ENCODE measurements around the gene LYSMD4. TPM values are rescaled to one million over a fixed set of nuclear protein-coding genes. Genes with fewer than 3 reads are reported as not detected.
"Not testable (repeated sequence)": the region's sequence is repeated elsewhere in the genome, so short reads cannot be mapped to it uniquely, and the experiment has no call there.

Gene LYSMD4
- total RNA-seq: 10 to 100 TPM; 11.6 to 12.6 TPM

DNA sequence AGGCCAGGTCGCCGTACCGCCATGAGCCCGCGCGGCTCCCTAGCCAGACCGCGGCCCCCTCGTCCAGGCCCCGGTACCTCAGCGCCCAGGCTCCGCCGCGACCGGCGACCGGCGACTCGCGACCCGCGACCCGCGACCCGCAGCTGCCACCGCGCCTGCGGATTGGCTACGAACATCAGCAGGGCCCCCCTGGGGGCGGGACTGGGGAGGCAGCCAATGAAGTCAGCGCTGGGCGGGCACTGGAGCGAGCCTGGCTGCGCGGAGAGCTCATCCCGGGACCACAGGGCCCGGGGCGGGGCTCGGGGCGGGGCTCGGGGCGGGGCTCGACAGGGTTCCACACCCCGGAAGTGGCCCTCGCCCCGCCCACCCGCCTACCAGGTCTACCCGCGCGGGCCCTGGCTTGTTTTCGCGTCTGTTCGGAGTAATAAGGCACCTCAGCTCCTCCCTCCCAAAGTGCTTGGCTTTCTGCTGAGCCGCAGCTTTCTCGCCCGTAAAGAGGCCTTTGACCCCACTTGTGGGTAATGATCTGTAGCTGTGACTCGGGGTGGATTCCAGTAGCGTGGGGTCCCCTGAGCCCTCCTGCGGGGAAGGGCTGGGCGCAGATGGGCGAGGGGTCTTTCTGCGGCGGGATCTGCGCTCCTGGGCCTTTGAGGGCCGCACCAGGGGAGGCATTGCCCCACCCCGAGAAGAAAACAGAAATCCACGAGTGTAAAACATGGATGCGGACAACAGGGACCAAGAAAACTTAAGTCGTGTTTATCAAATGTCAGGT lies at the start of gene LYSMD4:
Gene LYSMD4, minus strand, starts transcription at position 170 of the 772 bp plus-strand sequence. CDS start 1,438 bp downstream, outside the sequence.
- peak within 1 kb of the TSS; percentile 95 for H3K27ac Mint-ChIP-seq
- DNase-seq (peak; percentile 96), ATAC-seq (ENCODE audit: low read depth) (peak; percentile 100)
- no peaks in the 10 kb centered on the region for H3K9me3 Mint-ChIP-seq
- peak within 1 kb of the TSS; percentile 86 for H3K4me3 Mint-ChIP-seq
- peaks cover 20% of the 10 kb centered on the region for H3K4me1 Mint-ChIP-seq
- H3K27me3 Mint-ChIP-seq: no peaks in the 10 kb centered on the region
- H3K36me3 Mint-ChIP-seq: peaks cover 5% of the 10 kb centered on the region
- POLR2A ChIA-PET: interaction anchor here (0.6 to 2.4 kb wide), 14 partner anchors 10 to 1176 kb away, joined by 3 to 16 read pairs (median 4); partner anchors contain the start of gene LRRC28

- POLR2A ChIA-PET; H3K9me3 Mint-ChIP-seq; H3K36me3 Mint-ChIP-seq; H3K4me1 Mint-ChIP-seq; DNase-seq; ATAC-seq (ENCODE audit: low read depth); H3K27ac Mint-ChIP-seq; H3K4me3 Mint-ChIP-seq; H3K27me3 Mint-ChIP-seq: not testable (repeated sequence)
These were observed 48.8 kb upstream of the LYSMD4 start for GRCh38 chr15:99782029-99782428.

DNA sequence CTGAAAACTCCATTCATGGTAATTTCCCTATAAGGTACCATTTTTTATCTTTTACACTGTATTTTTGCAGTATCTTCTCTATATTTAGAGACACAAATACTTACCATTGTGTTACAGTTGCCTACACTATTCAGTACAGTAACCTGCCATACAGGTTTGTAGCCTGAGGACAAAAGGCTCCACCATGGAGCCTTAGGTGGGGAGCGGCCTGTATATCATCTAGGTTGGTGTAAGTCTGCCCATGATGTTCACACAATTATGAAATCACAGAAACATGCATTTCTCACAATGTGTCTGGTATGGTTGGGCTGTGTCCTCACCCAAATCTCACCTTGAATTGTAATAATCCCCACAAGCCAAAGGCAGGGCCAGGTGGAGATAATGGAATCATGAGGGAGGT lies 43.9 kb upstream of the LYSMD4 start:
- Mint-ChIP-seq H3K36me3 (no peaks in the 10 kb centered on the region), H3K9me3 (peaks cover 2% of the 10 kb centered on the region), H3K27me3 (peaks cover 4% of the 10 kb centered on the region), H3K4me3 (no peak overlapping the region), H3K4me1 (no peaks in the 10 kb centered on the region), H3K27ac (no peak overlapping the region)
- ATAC-seq (ENCODE audit: low read depth) (no peak), DNase-seq (no peak)
- POLR2A ChIA-PET: no interaction called here

GRCh38 chr15:99764522-99764921 lies 31.3 kb upstream of the LYSMD4 start:
- Mint-ChIP-seq H3K27me3 (peaks cover 14% of the 10 kb centered on the region), H3K4me1 (no peaks in the 10 kb centered on the region), H3K36me3 (no peaks in the 10 kb centered on the region), H3K27ac (no peak overlapping the region), H3K9me3 (no peaks in the 10 kb centered on the region), H3K4me3 (no peak overlapping the region)
- no peak for ATAC-seq (ENCODE audit: low read depth)
- DNase-seq: no peak
- POLR2A ChIA-PET: no interaction called here

DNA sequence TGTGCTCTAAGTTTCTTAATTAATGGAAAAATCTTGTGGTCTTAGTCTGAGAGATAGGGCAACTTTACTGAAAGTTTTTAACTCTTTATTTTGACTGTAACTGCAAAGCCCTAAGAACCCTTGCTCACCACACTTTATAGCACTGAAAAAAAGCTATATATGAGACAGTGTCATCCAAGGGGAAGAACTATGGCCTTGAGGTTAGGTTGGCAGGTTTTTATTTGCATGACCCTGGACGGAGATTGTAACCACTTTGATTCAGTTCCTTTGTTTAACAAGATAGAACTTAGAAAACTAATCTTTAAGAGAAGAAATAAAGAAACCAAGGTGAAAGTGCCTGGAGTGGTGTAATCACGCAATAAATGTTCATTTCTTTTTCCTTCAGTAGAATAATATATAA lies 30.6 kb upstream of the LYSMD4 start:
- Mint-ChIP-seq H3K36me3 (no peaks in the 10 kb centered on the region), H3K4me3 (no peak overlapping the region), H3K9me3 (no peaks in the 10 kb centered on the region), H3K27me3 (peaks cover 16% of the 10 kb centered on the region), H3K27ac (no peak overlapping the region), H3K4me1 (no peaks in the 10 kb centered on the region)
- DNase-seq: no peak
- POLR2A ChIA-PET: no interaction called here
- no peak for ATAC-seq (ENCODE audit: low read depth)

GRCh38 chr15:99762288-99762687 lies 29.1 kb upstream of the LYSMD4 start:
- Mint-ChIP-seq H3K4me1 (no peaks in the 10 kb centered on the region), H3K9me3 (no peaks in the 10 kb centered on the region), H3K27me3 (peaks cover 16% of the 10 kb centered on the region), H3K27ac (no peak overlapping the region), H3K36me3 (no peaks in the 10 kb centered on the region), H3K4me3 (no peak overlapping the region)
- ATAC-seq (ENCODE audit: low read depth) (no peak), DNase-seq (no peak)
- POLR2A ChIA-PET: no interaction called here

GRCh38 chr15:99755692-99756409 lies 22.6 kb upstream of the LYSMD4 start:
- peaks cover 6% of the 10 kb centered on the region for H3K4me1 Mint-ChIP-seq
- no peak overlapping the region for H3K27ac Mint-ChIP-seq
- POLR2A ChIA-PET: no interaction called here
- H3K27me3 Mint-ChIP-seq: peaks cover 8% of the 10 kb centered on the region
- no peaks in the 10 kb centered on the region for H3K9me3 Mint-ChIP-seq
- ATAC-seq (ENCODE audit: low read depth): peak; percentile 89
- peak; percentile 46 for DNase-seq
- H3K4me3 Mint-ChIP-seq: no peak overlapping the region
- H3K36me3 Mint-ChIP-seq: no peaks in the 10 kb centered on the region

DNA sequence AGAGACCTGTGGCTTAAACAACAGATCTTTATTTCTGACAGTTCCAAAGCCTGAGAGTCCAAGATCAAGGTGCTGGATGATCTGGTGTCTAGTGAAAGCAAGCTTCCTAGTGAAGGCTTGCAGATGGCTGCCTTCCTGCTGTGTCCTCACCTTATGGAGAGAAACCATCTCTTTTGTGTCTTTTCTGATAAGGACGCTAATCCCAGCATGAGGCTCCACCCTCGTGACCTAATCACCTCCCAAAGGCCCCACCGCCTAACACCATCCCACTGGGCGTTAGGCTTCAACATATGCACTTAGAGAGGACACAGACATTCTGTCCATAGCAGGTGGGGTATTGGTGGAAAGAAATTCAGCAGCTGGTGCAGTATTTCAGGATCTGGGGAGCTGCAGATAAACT lies 19.8 kb upstream of the LYSMD4 start:
- POLR2A ChIA-PET: no interaction called here
- H3K36me3 Mint-ChIP-seq: no peaks in the 10 kb centered on the region
- peaks cover 2% of the 10 kb centered on the region for H3K27me3 Mint-ChIP-seq
- no peak overlapping the region for H3K4me3 Mint-ChIP-seq
- no peak overlapping the region for H3K27ac Mint-ChIP-seq
- H3K4me1 Mint-ChIP-seq: peaks cover 6% of the 10 kb centered on the region
- ATAC-seq (ENCODE audit: low read depth): no peak
- H3K9me3 Mint-ChIP-seq: no peaks in the 10 kb centered on the region
- no peak for DNase-seq

DNA sequence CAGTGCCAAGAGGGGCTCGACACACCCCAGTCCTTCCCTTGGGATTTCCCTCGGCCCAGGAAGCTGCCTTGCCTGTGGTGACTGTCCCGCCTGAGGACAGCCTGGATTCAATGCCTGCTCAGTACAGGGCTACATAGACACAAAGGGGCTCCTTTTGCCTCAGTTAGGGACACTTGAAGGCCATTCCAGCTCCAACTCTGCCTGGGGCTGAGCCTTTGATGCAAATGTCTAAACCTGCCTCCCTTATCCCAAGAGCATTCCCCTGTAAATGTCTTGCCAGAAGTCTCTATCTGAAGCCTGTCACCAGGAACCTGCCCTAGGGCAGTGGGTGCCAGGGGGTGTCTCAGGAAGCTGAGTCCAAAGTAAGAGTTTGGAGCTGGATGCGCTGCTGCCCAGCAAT lies 19.3 kb upstream of the LYSMD4 start:
- POLR2A ChIA-PET: no interaction called here
- Mint-ChIP-seq H3K27me3 (peaks cover 2% of the 10 kb centered on the region), H3K27ac (no peak overlapping the region), H3K9me3 (no peaks in the 10 kb centered on the region), H3K4me1 (peaks cover 6% of the 10 kb centered on the region), H3K36me3 (no peaks in the 10 kb centered on the region), H3K4me3 (no peak overlapping the region)
- no peak for ATAC-seq (ENCODE audit: low read depth)
- no peak for DNase-seq

DNA sequence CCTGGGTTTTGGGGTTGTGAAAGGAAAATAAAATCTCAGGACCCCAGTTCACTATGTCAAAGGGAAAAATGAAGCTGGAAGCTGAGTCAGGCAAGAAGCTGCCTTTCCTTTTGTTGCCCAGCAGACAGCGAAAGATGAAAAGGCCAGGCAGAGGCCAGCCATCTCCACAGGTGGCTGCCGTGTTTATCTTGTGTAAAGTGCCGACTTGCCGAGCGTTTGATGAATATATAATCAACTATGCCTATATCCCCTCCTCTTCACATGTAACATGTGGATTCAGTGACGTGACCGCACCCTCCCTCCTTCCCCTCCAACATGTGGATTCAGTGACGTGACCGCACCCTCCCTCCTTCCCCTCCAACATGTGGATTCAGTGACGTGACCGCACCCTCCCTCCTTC lies 17.1 kb upstream of the LYSMD4 start:
- H3K36me3 Mint-ChIP-seq; H3K27me3 Mint-ChIP-seq; H3K9me3 Mint-ChIP-seq; H3K27ac Mint-ChIP-seq; H3K4me3 Mint-ChIP-seq; POLR2A ChIA-PET; ATAC-seq (ENCODE audit: low read depth); H3K4me1 Mint-ChIP-seq; DNase-seq: not testable (repeated sequence)

- Mint-ChIP-seq H3K4me3 (no peak overlapping the region), H3K4me1 (no peaks in the 10 kb centered on the region), H3K9me3 (no peaks in the 10 kb centered on the region), H3K27me3 (peaks cover 4% of the 10 kb centered on the region), H3K36me3 (no peaks in the 10 kb centered on the region), H3K27ac (no peak overlapping the region)
- ATAC-seq (ENCODE audit: low read depth): no peak
- POLR2A ChIA-PET: no interaction called here
- DNase-seq: no peak
These were observed 16.1 kb upstream of the LYSMD4 start for GRCh38 chr15:99749386-99749785.

GRCh38 chr15:99745370-99746086 lies 12.3 kb upstream of the LYSMD4 start:
- Mint-ChIP-seq H3K27me3 (peaks cover 4% of the 10 kb centered on the region), H3K4me1 (peaks cover 5% of the 10 kb centered on the region), H3K36me3 (no peaks in the 10 kb centered on the region), H3K9me3 (no peaks in the 10 kb centered on the region), H3K4me3 (no peak overlapping the region), H3K27ac (no peak overlapping the region)
- DNase-seq (no peak), ATAC-seq (ENCODE audit: low read depth) (no peak)
- POLR2A ChIA-PET: no interaction called here

GRCh38 chr15:99744142-99744541 lies 10.9 kb upstream of the LYSMD4 start:
- no peaks in the 10 kb centered on the region for H3K36me3 Mint-ChIP-seq
- H3K9me3 Mint-ChIP-seq: no peaks in the 10 kb centered on the region
- peaks cover 5% of the 10 kb centered on the region for H3K4me1 Mint-ChIP-seq
- no peak overlapping the region for H3K27ac Mint-ChIP-seq
- POLR2A ChIA-PET: no interaction called here
- DNase-seq (no peak), ATAC-seq (ENCODE audit: low read depth) (no peak)
- no peak overlapping the region for H3K4me3 Mint-ChIP-seq
- peaks cover 4% of the 10 kb centered on the region for H3K27me3 Mint-ChIP-seq

All from activated naive CD8-positive, alpha-beta T cell treated with anti-CD3 and anti-CD28 coated beads, Interleukin-2, amount 10 ng/mL, durations not matched to agents 7 days and 5 days (primary cell).